ENCODE results near the gene ZNF335. TPM values are rescaled to one million over a fixed set of nuclear protein-coding genes. Genes with fewer than 3 reads are reported as not detected.

The ZNF335 gene
- total and polyA plus RNA-seq, 2 of the 13 experiments (the other 11 are each of a cell fraction or from before 2014, with no cell fraction given), result 9.7 to 13.7 TPM

DNA sequence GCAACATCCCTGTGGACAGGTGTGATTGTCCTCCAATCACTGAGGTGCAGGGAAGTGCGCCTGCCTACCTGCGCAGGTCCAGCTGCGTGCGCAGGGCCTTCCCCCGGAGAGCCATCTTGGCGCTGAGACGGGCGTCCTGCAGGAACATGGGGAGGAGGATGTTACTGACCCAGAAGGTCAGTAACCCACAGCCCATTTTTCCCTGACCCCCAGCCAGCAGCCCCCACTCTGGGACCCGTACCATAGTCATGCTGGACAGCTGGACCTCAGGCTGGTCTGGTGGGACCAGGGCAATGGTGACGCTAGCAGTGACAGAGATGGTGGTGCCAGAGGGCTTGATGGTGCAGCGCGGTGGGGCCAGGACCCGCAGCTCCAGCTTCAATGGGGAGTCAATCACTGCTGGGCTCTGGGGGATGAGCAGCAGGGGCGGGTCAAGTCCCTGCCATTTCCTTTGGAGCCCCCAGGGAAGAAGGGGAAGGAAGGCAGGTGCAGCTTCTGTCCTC is 69.8 kb downstream of the ZNF335 start (continued):
- no peak for TF ChIP-seq CEBPB (IDR thresholded peaks at IDR 0.05; ENCODE audit: borderline replicate concordance, low read depth, low read length)
- TF ChIP-seq ZBTB34 (CRISPR knock-in tag; IDR thresholded peaks at IDR 0.05), result no peak
- TF ChIP-seq TOPORS (CRISPR knock-in tag; IDR thresholded peaks at IDR 0.05), result no peak
- TF ChIP-seq MTA3 (CRISPR knock-in tag; IDR thresholded peaks at IDR 0.05), result no peak
- no peak for TF ChIP-seq ZNF780A (CRISPR knock-in tag; IDR thresholded peaks at IDR 0.05)
- TF ChIP-seq NRL (CRISPR knock-in tag; IDR thresholded peaks at IDR 0.05; ENCODE audit: borderline replicate concordance), result peak; percentile 75; the same call in 1 of the 2 replicates
- TF ChIP-seq IRF2 (CRISPR knock-in tag; IDR thresholded peaks at IDR 0.05), result no peak
- TF ChIP-seq ZNF276 (CRISPR knock-in tag; IDR thresholded peaks at IDR 0.05; ENCODE audit: low read depth), result no peak
- TF ChIP-seq SNRNP70 (IDR thresholded peaks at IDR 0.05; ENCODE audit: low read depth, low read length), result no peak
- TF ChIP-seq FOSL1 (CRISPR knock-in tag; IDR thresholded peaks at IDR 0.05; ENCODE audit: borderline replicate concordance), result no peak
- no peak for TF ChIP-seq PCBP2 (optimal IDR thresholded peaks at IDR 0.05; ENCODE audit: low read depth, low read length, poor library complexity, severe bottlenecking)
- peak; percentile 27 for TF ChIP-seq ZNF687 (CRISPR knock-in tag; IDR thresholded peaks at IDR 0.05)
- TF ChIP-seq ZNF768 (CRISPR knock-in tag; IDR thresholded peaks at IDR 0.05), result peak; percentile 52; the same call in 1 of the 2 replicates
- TF ChIP-seq ARNTL (CRISPR knock-in tag; IDR thresholded peaks at IDR 0.05), result no peak

Measured in HepG2 (cell line).